Measurements from ENCODE around the gene MCL1.

DNA sequence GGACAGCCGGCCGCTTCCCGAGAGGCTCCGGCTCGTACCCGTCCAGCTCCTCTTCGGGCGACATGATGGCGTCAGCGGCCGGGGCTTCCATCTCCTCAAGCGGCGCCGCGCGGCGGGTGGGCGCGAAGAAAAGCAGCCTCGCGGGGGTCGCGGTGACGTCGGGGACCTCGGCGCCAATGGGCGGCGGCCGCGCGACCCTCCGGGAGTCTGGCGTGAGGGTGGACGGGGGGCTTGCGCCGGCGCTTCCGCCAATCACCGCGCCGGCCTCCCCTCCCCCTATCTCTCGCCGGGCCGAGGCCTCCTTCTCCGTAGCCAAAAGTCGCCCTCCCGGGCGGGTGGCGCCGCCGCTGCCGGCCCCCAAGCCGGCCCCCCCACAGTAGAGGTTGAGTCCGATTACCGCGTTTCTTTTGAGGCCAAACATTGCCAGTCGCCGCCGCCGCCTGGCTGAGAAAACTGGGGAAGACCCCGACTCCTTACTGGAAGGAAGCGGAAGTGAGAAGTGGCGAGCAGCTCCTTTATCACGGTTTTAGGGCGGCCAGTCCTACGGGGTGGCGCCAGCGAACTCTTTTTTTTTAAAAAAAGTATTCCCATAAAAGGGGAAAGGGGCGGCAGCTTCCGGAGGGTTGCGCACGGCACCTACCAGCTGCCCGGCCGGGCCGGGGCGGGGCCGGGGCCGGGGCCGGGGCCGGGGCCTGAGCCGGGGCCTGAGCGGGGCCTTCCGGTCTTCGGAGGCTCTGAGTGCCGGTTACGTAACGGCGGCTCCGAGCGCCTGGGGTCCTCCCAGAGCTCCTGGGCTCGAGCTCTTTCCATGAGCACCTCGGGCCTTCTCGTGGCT, at the start of gene MCL1:
- peak in 2 of 3 donors; percentile 20 to 40 for TF ChIP-seq CTCF (IDR thresholded peaks at IDR 0.05)
- peak; percentile 91 for TF ChIP-seq POLR2A (IDR thresholded peaks at IDR 0.05)
- TF ChIP-seq EP300 (IDR thresholded peaks at IDR 0.05) = peak; percentile 79

Data from ovary (tissue), 3 donors.